Epidermal melanocyte (primary cell): Measurements from ENCODE around the gene IFT81.
"Not testable (repeated sequence)": the region's sequence is repeated elsewhere in the genome, so short reads cannot be mapped to it uniquely, and the experiment has no call there.

Experiments used
- DNase-seq: peaks from one replicate; pipeline ENCODE4 v3.0.0; 2011; ENCODE audit warnings: low spot score; ENCODE audit not compliant: insufficient read length

The IFT81 gene

DNA sequence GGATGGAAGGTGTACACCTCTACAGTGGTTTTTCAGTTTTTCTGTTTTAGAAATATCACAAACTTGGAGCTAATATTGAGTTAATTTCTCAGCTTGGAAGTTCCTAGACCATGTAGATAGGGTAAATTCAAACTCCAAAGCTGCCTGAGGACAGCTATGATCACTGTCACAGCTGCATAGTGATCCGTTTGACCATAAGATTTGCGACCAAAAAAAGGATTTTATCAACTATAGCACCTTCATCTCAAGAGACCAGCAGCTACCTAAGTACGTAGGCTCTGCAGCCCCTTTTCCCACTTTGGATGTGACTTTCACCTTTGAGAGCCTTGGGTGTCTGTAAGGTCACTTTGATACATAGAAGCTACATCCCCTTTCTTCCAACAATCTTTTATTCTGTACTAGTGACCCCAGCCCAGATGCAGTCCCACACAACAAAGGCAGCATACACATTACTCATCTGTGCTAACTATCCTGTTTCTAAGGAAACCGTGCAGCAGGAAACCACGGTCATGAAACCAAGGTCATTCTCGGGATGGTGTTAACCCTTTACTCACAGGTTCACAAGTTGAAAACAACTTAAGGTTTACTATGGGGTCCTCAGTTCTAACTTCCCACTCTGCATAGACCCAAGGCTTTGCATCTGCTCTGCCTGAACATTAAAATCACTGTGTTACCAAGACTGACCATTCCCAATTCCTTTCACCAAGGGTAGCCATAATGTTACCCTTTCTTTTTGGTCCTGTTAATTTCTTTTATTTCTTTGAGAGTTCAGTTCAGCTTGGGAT, 75.4 kb downstream of the IFT81 start:
- DNase-seq: no peak

DNA sequence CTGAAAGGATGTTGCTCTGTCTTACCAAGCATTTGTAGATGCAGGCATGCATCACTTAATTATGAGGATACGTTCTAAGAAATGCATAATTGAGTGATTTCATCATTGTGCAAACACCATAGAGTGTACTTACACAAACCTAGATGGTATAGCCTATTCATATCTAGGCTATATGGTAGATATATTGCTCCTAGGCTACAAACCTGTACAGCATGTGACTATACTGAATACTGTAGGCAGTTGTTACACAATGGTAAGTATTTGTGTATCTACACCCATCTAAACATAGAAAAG, 75.9 kb downstream of the IFT81 start:
- DNase-seq: no peak

DNA sequence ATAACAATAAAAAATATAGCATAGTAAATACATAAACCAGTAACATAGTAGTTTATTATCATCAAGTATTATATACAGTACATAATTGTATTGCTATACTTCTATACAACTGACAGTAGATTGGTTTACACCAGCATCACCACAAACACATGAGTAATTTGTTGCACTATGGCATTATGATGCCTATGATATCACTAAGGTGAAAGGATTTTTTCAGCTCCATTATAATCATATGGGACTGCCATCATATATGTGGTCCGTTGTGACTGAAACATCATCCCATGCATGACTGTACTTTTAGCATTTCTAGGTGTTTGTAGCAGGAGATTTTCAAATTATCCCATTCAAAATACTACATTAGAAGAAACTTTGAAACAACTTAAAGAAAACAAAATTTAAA, 77.8 kb downstream of the IFT81 start:
- no peak for DNase-seq

DNA sequence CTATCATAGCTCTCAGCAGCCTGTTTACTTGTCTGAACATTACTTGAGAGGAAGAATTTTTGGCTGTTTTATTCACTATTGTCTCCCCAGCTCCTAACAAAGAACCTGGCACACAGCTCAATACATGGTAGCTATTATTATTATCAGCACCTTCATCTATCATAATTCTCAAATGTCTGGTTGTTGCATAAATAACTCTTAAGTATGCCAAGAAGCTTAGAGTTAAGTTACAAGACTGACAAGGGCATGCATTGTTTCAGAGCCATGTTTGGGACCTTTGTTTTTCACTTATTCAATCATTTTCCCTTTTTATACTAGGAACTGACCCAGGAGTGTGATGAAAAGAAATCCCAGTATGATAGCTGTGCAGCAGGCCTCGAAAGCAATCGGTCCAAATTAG, 79.4 kb downstream of the IFT81 start:
- no peak for DNase-seq

DNA sequence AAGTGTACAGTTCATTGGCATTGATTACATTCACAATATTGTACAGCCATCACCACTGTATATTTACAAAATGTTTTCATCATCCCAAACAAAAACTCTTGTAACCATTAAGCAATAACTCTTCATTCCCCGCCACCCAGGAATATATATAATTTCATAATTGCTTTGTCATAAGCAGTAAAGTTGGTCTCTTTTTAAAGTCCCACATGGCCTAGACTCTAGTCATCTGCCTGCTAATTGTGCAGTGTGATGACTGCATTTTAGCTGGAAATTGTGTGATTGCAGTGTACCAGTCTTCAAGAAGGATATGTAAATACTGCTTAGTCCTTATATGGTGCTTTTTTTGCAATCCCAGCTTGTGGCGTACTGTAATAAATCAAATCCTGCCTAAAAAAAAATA, 81.8 kb downstream of the IFT81 start:
- DNase-seq: no peak

DNA sequence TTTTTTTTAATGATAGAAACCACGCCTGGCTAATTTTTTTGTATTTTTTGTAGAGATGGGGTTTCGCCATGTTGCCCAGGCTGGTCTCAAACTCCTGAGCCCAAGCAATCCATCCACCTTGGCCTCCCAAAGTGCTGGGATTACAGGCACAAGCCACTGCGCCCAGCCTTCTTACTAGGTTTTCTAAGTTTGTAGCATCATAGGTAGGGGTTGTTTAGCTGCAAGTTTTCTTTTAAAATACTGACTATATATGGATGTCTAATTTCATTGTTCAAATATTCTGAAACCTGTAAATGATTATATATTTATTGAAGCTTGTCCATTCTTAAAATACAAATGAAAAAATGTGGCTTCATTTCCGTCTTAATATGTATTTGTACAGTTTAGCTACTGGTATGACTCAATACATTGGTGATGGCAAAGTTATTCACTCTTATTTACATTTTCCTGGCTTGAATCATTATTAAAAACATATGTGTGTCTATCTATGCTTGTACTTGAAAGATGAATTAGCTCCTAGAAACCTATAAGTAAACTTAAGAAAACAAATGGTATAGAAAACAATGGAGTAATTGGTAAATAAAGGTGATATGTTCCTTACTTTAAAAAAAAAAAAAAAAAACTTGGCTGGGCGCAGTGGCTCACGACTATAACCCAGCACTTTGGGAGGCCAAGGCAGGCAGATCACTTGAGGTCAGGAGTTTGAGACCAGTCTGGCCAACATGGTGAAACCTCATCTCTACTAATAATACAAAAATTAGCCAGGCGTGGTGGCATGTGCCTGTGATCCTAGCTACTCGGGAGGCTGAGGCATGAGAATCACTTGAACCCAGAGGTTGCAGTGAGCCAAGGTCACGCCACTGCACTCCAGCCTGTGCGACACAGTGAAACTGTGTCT, 87.7 kb downstream of the IFT81 start:
- DNase-seq: not testable (repeated sequence)

DNA sequence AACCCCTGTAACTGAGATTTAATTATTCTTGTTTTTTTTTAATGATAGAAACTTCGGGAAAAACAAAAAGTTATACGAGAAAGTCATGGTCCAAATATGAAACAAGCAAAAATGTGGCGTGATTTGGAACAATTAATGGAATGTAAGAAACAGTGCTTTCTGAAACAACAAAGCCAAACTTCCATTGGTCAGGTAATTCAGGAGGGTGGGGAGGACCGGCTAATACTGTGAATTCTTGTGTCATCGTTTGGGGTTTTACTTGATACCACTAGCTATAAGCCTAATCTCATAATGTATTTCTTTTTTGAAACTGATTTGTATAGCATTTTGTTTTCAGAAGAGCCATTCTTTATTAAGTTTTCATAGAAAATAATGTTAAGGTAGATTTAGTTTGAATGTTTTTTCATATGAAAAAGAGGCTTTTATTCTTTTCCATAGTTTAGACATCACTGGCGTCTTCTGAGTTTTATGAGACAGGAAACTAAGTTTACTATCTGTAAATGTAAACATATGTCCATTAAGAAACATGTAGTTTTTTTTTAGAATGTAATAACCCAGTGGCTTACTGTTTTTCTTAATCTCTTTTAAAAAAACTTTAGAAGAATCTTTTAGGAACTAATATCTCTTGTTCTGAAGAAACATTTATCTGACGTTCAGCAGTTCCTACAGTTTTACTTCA, 94.0 kb downstream of the IFT81 start:
- no peak for DNase-seq

DNA sequence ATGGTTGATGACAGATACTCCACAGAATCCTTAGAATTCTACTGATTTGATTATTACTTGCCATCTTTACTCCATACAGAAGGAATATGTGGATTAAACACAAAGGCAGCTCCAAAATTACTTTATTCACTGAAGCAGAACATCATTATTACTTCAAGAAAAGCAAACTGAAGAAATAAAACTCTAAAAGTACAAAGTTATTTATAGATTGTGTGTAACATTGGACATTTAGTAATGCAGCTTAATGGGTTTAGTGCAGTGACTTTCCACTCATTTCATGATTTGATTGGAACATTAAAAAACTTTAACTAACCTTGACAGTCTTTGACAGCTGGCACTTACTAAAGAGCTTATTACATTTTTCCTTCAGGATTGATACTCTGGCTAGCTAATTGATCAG, 97.9 kb downstream of the IFT81 start:
- DNase-seq: no peak

DNA sequence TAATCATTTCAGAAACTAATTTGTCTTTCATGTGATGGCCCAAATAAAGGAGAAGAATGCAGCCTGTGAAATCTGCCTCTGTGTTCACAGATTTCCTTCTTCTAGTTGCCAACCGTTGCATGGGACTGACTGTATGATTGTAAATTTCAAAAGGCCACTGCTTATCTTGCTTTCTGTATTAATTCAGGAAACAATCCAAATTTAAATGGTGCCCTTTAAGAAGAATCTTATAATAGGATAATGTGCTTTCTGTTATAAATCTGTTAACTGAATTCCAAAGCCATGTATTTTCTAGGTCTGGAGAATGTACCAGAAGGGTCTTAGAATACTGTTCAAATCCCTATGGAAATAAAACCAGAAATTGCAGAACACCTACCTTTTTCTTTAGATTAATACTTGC, 98.3 kb downstream of the IFT81 start:
- DNase-seq: no peak

DNA sequence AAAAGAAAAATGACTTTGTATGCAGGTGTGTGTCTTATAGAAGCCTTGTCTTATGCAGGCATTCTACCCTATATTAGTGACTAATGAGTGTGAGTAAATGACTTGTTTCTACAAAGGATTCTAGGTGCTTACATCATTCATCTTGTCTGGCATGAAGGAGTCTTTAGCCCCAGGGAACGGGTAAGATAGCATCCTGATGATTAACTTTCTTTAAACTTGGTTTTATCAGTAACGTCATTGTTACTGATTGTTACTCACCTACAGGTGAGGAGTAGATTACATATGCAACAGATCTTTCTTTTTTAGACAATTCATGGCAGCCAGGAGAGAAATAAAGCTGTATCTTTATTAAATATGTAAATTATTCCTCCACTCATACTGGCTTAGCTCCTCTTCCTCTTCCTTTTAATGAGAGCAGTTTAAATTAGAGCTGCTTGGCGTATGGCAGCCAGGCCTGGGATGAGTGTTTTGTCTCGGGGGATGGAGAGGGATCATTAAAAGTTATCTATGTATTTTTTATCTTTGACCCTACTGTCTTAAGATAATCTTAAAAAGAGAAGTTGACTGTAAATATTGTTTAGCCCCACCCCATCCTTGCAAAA, 99.7 kb downstream of the IFT81 start:
- no peak for DNase-seq

DNA sequence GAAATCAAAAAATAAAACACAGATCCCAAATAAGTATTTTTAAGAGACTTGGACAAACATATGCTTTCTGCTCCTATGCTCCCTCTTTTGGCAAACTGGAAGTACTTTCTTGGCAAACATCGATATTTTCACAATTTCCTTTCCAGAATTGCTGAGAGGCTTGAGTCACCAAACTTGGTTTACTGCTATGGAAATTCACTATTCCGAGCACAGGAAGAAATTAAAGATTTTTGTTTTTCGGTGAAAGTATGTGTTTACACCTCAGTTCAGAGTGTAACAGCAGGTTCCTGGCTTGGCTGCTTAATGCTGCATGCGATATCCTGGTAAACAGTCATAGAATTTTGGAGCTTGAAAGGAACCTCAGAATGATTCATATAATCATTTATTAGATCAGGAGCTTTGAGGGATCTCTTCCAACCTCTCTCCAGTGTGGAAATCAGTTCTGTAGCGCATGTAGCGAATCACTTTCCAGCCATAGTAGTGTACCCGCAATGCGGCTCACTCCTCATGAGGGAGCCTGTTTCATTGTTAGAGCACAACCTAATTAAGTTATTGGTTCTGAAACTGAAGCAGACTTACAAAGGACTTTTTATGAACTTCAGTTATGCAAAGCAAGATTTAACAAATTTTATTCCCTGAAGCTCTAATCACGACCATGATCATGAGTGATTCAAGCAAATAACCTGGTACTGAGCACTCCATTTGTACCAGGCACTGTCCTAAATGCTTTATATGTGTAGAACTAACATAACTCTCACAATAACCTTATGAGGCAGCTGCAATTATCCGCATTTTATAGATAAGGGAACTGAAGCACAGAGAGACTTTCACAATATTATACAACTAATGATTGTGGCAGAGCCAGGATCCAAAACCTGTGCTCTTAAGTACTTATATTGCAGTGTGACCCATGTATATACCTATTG, 100.5 kb downstream of the IFT81 start:
- DNase-seq: peak; percentile 28

DNA sequence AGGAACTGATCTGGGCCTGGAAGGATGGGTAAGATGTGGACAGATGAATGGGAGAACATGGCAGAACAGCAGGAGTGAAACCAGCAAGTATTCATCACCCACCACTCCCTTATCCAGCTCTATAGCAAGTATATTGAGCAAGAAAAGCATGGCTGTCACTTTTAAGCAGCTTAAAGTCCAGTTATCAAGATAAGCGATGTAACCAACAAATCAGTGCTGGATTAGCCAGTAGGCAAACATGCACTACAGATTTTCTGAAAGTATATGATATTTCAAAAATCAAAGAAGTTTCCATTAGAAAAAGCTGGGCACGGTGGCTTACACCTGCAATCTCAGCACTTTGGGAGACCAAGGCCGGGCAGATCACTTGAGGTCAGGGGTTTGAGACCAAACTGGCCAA, 103.0 kb downstream of the IFT81 start:
- DNase-seq: no peak

DNA sequence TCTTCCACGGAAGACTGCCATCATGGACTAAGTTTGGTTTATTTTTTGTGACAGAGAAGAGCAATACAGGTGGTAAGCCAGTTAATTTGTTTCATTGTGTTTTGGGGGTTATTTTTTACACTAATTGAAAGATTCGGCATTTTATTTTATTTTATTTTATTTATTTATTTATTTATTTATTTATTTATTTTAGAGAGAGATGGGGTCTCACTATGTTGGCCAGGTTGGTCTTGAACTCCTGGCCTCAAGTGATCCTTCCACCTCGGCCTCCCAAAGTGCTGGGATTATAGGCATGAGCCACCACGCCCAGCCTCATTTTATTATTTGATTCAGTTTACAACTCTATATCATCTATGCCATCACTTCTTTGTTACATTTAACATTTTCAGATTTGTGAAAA, 104.2 kb downstream of the IFT81 start:
- not testable (repeated sequence) for DNase-seq

DNA sequence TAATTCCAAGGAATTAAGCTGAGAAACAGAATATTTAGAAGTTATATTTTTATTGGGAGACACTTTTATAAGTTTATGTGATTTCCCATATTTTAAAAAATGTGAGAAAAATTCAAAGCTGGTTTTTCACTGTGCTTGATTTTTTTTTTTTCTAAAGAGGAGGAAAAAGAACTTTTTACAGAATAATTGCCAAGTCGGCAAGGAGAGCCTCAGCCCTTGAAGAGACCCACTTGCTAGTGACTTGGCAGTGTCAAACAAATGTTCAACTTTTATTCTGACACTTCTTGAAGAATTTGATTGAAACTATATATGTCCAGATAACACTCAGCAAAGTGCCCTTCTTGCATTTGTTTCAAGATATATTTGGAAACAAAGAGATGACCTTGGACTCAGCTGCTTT, 104.6 kb downstream of the IFT81 start:
- no peak for DNase-seq

DNA sequence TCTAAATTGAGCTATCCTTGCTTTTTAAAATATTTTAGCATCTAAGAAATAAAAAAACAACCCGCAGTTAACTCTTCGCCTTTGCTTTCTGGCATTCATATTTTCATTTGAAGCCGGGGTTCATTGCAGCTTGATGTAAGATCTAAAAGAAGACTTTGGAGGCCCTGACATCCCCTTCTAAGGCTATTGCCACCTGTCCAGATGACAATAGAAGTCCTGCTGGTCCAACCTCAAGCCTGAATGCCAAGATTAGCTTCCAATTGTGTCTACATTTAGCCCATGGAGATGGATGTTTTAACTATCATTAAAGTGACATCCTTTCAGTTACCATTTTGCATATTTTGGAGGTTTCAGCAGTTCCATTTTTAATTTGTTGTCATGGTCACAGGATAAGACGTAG, 105.3 kb downstream of the IFT81 start:
- DNase-seq: no peak

DNA sequence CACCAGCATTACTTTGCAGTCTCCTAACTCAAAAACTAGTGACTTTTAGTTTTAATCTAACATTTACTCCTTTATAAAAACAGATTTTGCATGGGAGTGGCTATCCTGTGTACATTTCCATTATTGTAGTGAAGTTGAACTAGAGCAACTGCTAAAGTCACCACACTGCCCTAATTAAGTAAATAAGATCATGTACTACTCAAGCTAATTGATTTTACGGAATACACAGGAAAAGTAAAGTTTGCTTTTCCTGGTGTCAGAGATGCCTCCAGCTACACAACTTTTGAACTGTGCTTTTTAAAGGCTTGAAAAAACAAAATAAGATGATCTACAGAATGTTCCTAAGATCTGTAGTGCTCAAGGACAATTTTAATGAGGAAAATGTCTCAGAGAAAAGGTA, 106.5 kb downstream of the IFT81 start:
- DNase-seq: no peak

DNA sequence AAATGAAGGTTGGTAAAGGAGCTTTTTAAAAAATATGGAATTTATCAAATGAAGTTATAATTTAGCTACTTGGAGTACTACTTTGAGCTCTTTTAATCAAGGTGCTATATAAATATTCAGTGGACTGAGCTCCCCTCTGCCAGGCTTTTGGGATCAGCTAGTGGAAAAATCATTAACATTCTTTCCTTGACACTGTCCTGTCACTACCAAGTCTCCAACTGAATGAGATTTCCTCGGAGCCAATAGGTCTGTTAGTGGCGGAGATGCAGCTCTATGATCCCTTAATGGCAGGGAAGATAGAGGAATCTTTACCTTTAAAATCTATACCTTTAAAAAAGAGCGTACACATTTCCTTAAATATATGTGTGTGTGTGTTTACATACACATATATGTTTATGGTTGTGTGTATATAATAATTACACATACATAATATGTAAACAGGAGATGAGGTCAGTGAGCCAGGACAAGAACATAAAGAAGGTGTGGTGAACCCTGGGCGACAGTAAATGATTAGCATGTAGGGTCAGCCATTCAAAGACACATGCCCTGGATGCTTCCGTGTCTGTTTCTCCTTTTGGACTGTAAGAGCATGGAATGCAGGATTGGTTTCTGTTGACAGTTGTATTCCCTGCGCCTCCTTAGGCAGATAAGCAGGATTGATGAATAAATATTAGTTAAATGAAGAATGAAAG, 109.2 kb downstream of the IFT81 start:
- no peak for DNase-seq

DNA sequence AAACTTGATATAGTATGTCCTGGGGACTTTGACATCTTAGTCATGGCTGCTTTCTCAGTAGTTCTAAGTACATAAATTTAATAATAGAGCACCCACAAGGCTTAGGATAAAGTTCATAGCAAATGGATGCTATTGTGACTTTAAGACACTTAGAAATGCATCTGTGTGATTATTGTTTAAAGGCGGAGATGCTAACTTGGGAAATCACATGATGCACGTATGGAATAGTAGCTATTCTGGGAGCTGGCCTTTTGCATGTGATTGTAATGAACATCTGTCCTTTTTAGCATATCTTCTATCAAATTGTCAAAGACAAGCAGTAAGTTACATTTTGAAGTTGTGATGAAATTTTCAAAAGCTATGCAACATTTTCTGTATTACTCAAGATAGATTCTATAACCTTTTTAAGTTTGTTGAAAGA, 110.2 kb downstream of the IFT81 start:
- DNase-seq: no peak

DNA sequence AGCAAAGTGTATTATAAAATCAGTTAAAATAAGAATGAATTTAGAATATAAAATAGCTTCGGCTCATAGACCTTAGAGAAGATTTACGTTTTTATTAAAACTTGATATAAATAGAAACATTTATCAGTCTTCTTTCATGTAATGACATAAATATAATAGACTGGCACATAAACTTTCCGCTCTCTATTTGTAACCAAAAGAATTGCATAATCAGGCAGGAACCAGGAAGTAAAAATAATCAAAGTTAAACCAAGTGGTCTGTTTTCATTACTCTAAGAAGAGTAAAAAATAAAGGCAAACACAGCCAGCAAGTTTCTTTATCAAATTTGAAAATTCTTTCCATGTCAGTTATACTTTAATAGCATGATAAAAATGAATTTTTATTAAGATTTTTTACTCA, 110.6 kb downstream of the IFT81 start:
- no peak for DNase-seq

DNA sequence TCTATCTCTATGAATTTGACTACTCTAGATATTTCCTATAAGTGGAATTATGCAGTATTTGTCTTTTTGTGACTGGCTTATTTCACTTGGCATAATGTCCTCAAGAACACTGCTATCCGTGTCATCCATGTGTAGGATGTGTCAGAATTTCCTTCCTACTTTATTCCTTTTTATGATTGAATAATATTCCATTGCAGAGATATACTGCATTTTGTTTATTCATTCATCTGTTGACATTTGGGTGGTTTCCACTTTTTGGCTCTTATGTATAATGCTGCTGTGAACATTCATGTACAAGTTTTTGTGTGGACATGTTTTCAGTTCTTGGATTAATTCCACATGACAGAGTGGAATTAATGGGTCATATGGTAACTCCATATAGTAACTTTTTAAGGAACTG, 111.2 kb downstream of the IFT81 start:
- DNase-seq: no peak
